Left ventricle myocardium inferior (tissue), 1 donor: ENCODE measurements around the gene PLEKHO1. TPM values are rescaled to one million over a fixed set of nuclear protein-coding genes. Genes with fewer than 3 reads are reported as not detected.
"Not testable (repeated sequence)": the region's sequence is repeated elsewhere in the genome, so short reads cannot be mapped to it uniquely, and the experiment has no call there.

Experiments
- DNase-seq: peaks from one replicate; pipeline ENCODE4 v3.0.0-alpha.2; 2020
- H3K27ac ChIP-seq: fragments of 200-600 bp; replicated peaks from 2 replicates; pipeline ENCODE4 v1.8.0; 2021
- H3K27me3 ChIP-seq: fragments of 200-600 bp; 2 replicates; pipeline ENCODE4 v1.8.0; 2021; ENCODE audit warnings: low read depth
- H3K36me3 ChIP-seq: fragments of 200-600 bp; 2 replicates; pipeline ENCODE4 v1.8.0; 2021
- H3K4me1 ChIP-seq: fragments of 200-600 bp; 2 replicates; pipeline ENCODE4 v1.8.0; 2021
- H3K4me3 ChIP-seq: fragments of 200-600 bp; 2 replicates; pipeline ENCODE4 v1.8.0; 2021; ENCODE audit warnings: mild to moderate bottlenecking, moderate library complexity
- H3K9me3 ChIP-seq: fragments of 200-600 bp; replicated peaks from 2 replicates; pipeline ENCODE4 v1.8.0; 2021
- CTCF ChIP-seq: fragments of 200-600 bp; IDR thresholded peaks from 2 replicates; pipeline ENCODE4 v1.8.0; 2021; ENCODE audit warnings: antibody characterized with exemption, mild to moderate bottlenecking, borderline replicate concordance
- intact Hi-C: fragments of 100-400 bp; cut with micrococcal nuclease; formaldehyde crosslinking; loops from one replicate; pipeline ENCODE4 v1.11.0; 2022
- total RNA-seq: library from RNA; stranded (reverse); fragmentation: NEBNext Ultra II Directional; extraction: Animal tissue kit (Norgen Biotek cat#: 25700); gene quantifications from one replicate; pipeline ENCODE4 v1.2.1, GENCODE V29; 2021
- donor health status: DM: no; HTN: yes; CAD: no; lungs with severe emphysema.

PLEKHO1 gene
- total RNA-seq, 1 donor from 2014 or later: 49.4 TPM

DNA sequence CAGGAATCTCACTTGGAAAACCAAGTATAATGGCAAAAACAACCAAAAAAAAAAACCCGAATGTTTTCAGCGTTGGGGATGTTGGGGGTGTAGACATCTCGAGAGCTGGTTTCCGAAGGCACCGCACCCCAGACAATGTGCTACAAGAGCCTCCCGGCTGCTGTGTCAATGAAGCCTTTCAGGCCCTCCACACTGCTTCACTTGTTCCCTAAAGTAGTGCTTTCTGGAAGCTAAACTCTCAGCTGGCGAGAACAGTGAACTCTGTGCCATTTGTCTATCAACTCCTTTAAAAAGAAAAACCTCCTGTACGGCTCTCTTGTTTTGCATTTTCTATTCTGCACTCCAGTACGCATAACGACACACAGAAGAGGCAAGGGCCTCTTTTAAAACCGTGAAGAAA, 32.5 kb downstream of the PLEKHO1 start:
- no peak for DNase-seq
- intact Hi-C loops: no loop called here
- no peaks in the 10 kb centered on the region for H3K9me3 ChIP-seq
- peaks cover 9% of the 10 kb centered on the region for H3K4me1 ChIP-seq
- no peaks in the 10 kb centered on the region for H3K27me3 ChIP-seq
- H3K36me3 ChIP-seq: no peaks in the 10 kb centered on the region
- H3K4me3 ChIP-seq: no peak overlapping the region
- no peak for TF ChIP-seq CTCF
- H3K27ac ChIP-seq: no peak overlapping the region

DNA sequence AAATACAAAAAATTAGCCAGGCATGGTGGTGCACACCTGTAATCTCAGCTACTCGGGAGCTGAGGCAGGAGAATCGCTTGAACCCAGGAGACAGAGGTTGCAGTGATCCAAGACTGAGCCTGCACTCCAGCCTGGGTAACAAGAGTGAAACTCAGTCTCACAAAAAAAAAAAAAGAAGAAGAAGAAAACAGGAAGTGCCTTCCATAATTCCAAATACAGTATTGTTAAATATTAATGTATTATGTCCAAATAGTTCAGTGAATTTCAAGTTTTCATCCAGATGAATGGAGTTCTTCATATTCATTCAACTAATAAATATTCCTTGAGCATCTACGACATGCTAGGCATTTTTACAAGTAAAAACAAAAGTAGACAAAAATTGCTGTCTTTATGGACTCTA, 33.3 kb downstream of the PLEKHO1 start:
- intact Hi-C loops: no loop called here
- no peak for TF ChIP-seq CTCF
- H3K27me3 ChIP-seq: no peaks in the 10 kb centered on the region
- no peaks in the 10 kb centered on the region for H3K9me3 ChIP-seq
- H3K27ac ChIP-seq: no peak overlapping the region
- H3K4me3 ChIP-seq: no peak overlapping the region
- no peaks in the 10 kb centered on the region for H3K36me3 ChIP-seq
- peaks cover 14% of the 10 kb centered on the region for H3K4me1 ChIP-seq
- DNase-seq: no peak

- Histone ChIP-seq H3K4me3 (no peak overlapping the region), H3K4me1 (peaks cover 14% of the 10 kb centered on the region), H3K9me3 (no peaks in the 10 kb centered on the region), H3K27me3 (no peaks in the 10 kb centered on the region), H3K36me3 (no peaks in the 10 kb centered on the region), H3K27ac (no peak overlapping the region)
- TF ChIP-seq CTCF: no peak
- intact Hi-C loops: no loop called here
- DNase-seq: no peak
Observed at GRCh38 chr1:150185481-150185880, 35.8 kb downstream of the PLEKHO1 start.

- DNase-seq, intact Hi-C loops, H3K36me3 ChIP-seq, H3K4me3 ChIP-seq, H3K9me3 ChIP-seq, H3K27me3 ChIP-seq: not testable (repeated sequence)
- H3K4me1 ChIP-seq: peaks cover 14% of the 10 kb centered on the region
- peak overlapping the region; percentile 45 for H3K27ac ChIP-seq
Observed at GRCh38 chr1:150186438-150186788, 36.7 kb downstream of the PLEKHO1 start.

DNA sequence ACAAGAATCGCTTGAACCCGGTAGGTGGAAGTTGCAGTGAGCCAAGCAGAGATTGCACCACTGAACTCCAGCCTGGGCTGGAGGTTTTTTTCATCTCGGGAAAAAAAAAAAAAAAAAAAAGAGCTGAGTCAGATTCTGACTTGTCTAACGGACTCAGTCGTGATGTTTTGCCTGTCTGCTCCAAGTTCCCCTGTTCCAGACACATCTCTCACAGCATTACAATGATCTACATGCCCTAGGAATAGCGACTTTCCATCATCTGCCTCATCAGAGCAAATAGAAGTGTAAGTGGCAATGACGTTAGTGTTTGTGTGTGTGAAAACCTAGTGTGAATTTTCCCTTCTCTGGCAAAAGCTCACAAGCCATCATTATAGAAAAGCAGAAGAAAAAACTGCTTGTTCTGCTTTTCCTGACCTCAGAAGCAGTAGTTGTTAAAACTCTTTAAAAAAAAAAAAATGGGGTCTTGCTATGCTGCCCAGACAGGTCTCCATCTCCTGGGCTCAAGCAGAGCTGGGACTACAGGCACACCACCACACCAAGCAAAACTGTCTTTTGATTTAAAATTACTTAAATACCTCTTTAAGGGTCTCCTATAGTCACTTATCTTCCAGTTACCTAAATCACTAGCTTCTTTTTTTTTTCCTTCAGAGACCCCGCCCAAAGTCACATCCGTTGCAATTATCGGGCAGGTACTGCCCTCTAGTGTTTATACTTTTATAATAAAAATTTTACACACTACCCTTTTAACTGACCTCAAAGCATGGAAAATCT, 37.3 kb downstream of the PLEKHO1 start:
- H3K36me3 ChIP-seq: no peaks in the 10 kb centered on the region
- H3K27me3 ChIP-seq: no peaks in the 10 kb centered on the region
- H3K9me3 ChIP-seq: peaks cover 6% of the 10 kb centered on the region
- intact Hi-C loops: no loop called here
- H3K4me3 ChIP-seq: no peak overlapping the region
- H3K4me1 ChIP-seq: peaks cover 14% of the 10 kb centered on the region
- peak overlapping the region; percentile 45 for H3K27ac ChIP-seq
- peak; percentile 65 for TF ChIP-seq CTCF
- DNase-seq: no peak

GRCh38 chr1:150187560-150187931, 37.8 kb downstream of the PLEKHO1 start:
- intact Hi-C loops: no loop called here
- no peaks in the 10 kb centered on the region for H3K36me3 ChIP-seq
- peak; percentile 11 for TF ChIP-seq CTCF
- no peak overlapping the region for H3K4me3 ChIP-seq
- DNase-seq: no peak
- peaks cover 6% of the 10 kb centered on the region for H3K9me3 ChIP-seq
- no peaks in the 10 kb centered on the region for H3K27me3 ChIP-seq
- H3K27ac ChIP-seq: peak overlapping the region; percentile 45
- H3K4me1 ChIP-seq: peaks cover 14% of the 10 kb centered on the region
